Endothelial cell of umbilical vein (primary cell): ENCODE results near the gene DPYD. TPM values are rescaled to one million over a fixed set of nuclear protein-coding genes. Genes with fewer than 3 reads are reported as not detected.

Experiments used
- BruUV-seq: library from RNA; stranded (reverse); fragments of 400-500 nt; replicated peaks from 2 replicates; lab custom pipeline; 2021; lab: Mats Ljungman, UMichigan
- CTCF ChIA-PET: fragments of 300-600, 350-600 bp; sonication (Branson Sonifier 250); formaldehyde crosslinking; loops from one replicate; lab custom pipeline; 2021; ENCODE audit warnings: antibody characterized with exemption, inconsistent platforms; lab: Charles Lee
- POLR2A ChIA-PET: fragments of 300-600, 350-600 bp; sonication (Branson Sonifier 250); formaldehyde crosslinking; loops from one replicate; lab custom pipeline; 2021; ENCODE audit warnings: antibody characterized with exemption, inconsistent platforms; lab: Charles Lee
- DNase-seq: peaks from one replicate; pipeline ENCODE4 v3.0.0-alpha.2; 2011; ENCODE audit warnings: low read depth, low spot score
- FAIRE-seq: peaks from 2 replicates; lab custom pipeline; 2011; peaks lifted over from hg19 to GRCh38; lab: Jason Lieb, UNC
- H2AFZ ChIP-seq: 2 replicates; pipeline ENCODE4 v1.6.0; 2012; ENCODE audit warnings: low read depth, low read length, control low read depth, inconsistent platforms
- H3K27ac ChIP-seq: 2 replicates; pipeline ENCODE4 v1.5.1; 2011; ENCODE audit warnings: low read depth, mild to moderate bottlenecking, control low read depth, low read length, moderate library complexity; ENCODE audit not compliant: insufficient read depth
- H3K27me3 ChIP-seq, 2 experiments: 2 replicates each; pipeline versions ENCODE4 v1.6.0 to v1.6.1; 2011; ENCODE audit warnings: low read length in 2 of 2, mixed read lengths in 1 of 2; ENCODE audit not compliant: control insufficient read depth in 2 of 2, insufficient read depth in 2 of 2
- H3K36me3 ChIP-seq, 2 experiments: 2 replicates in 1 of 2; 3 replicates in 1 of 2; pipeline ENCODE4 v1.5.1; 2011; ENCODE audit warnings: low read length in 2 of 2, mild to moderate bottlenecking in 1 of 2, moderate library complexity in 1 of 2; ENCODE audit not compliant: control insufficient read depth in 2 of 2, insufficient read depth in 2 of 2; ENCODE audit errors: extremely low read depth in 1 of 2
- H3K4me1 ChIP-seq: 3 replicates; pipeline ENCODE4 v1.5.1; 2011; ENCODE audit warnings: mild to moderate bottlenecking, low read length; ENCODE audit not compliant: control insufficient read depth, insufficient read depth; ENCODE audit errors: extremely low read depth
- H3K4me2 ChIP-seq: 2 replicates; pipeline ENCODE4 v1.6.1; 2011; ENCODE audit warnings: low read length, control low read depth, mixed read lengths; ENCODE audit not compliant: insufficient read depth
- H3K4me3 ChIP-seq, 3 experiments: fragments of 200-600 bp in 1 of 3; sonication (generic), shearing (Covaris generic) in 1 of 3; replicated peaks in 1 of 3; 2 replicates each; pipeline ENCODE4 v1.5.1; 2011 to 2016; ENCODE audit warnings: control low read depth in 3 of 3, low read length in 3 of 3, mild to moderate bottlenecking in 2 of 3, inconsistent platforms in 1 of 3, low read depth in 1 of 3, moderate library complexity in 1 of 3; ENCODE audit not compliant: insufficient read depth in 1 of 3
- H3K79me2 ChIP-seq: 2 replicates; pipeline ENCODE4 v1.6.0; 2012; ENCODE audit warnings: low read length, inconsistent platforms; ENCODE audit not compliant: control insufficient read depth, insufficient read depth
- H3K9ac ChIP-seq: replicated peaks from 2 replicates; pipeline ENCODE3; 2011; ENCODE audit warnings: low read length, control low read depth; ENCODE audit not compliant: insufficient read depth; ENCODE audit errors: extremely low read depth
- H3K9me1 ChIP-seq: replicated peaks from 3 replicates; pipeline ENCODE4 v1.6.0; 2011; ENCODE audit warnings: mild to moderate bottlenecking, low read length; ENCODE audit not compliant: control insufficient read depth, insufficient read depth; ENCODE audit errors: extremely low read depth
- H3K9me3 ChIP-seq: replicated peaks from 2 replicates; pipeline ENCODE4 v1.5.1; 2012; ENCODE audit warnings: low read length, inconsistent platforms; ENCODE audit not compliant: control insufficient read depth, insufficient read depth
- H4K20me1 ChIP-seq: replicated peaks from 2 replicates; pipeline ENCODE3; 2011; ENCODE audit warnings: mild to moderate bottlenecking, low read length; ENCODE audit not compliant: control insufficient read depth, insufficient read depth; ENCODE audit errors: extremely low read depth
- EZH2 ChIP-seq: IDR thresholded peaks from 2 replicates; pipeline ENCODE4 v1.6.1; 2012; ENCODE audit warnings: borderline replicate concordance, low read depth, mild to moderate bottlenecking, moderate library complexity, low read length, inconsistent platforms; ENCODE audit not compliant: severe bottlenecking
- FOS ChIP-seq: IDR thresholded peaks from 2 replicates; pipeline ENCODE4 v1.6.1; 2011; ENCODE audit warnings: mild to moderate bottlenecking, low read length, moderate library complexity, borderline replicate concordance; ENCODE audit not compliant: insufficient read depth
- GATA2 ChIP-seq: IDR thresholded peaks from 2 replicates; pipeline ENCODE4 v1.7.0; 2011; ENCODE audit warnings: low read depth, mild to moderate bottlenecking, moderate library complexity, mixed read lengths, low read length; ENCODE audit not compliant: insufficient read length, insufficient read depth
- JUN ChIP-seq: IDR thresholded peaks from 2 replicates; pipeline ENCODE4 v1.6.1; 2011; ENCODE audit warnings: borderline replicate concordance, low read depth; ENCODE audit not compliant: insufficient read length, insufficient read depth
- MAX ChIP-seq: IDR thresholded peaks from 2 replicates; pipeline ENCODE4 v1.6.1; 2011; ENCODE audit not compliant: insufficient read depth, insufficient read length
- MYC ChIP-seq: IDR thresholded peaks from one replicate; pipeline ENCODE4 v1.6.1; 2011; ENCODE audit warnings: mild to moderate bottlenecking, low read depth, low read length
- POLR2A ChIP-seq: IDR thresholded peaks from 2 replicates; pipeline ENCODE4 v1.6.1; 2012; ENCODE audit warnings: low read depth, mild to moderate bottlenecking, control low read depth, low read length
- POLR2AphosphoS5 ChIP-seq: IDR thresholded peaks from 2 replicates; pipeline ENCODE4 v1.6.1; 2012; ENCODE audit warnings: low read depth, mild to moderate bottlenecking, control low read depth, low read length, moderate library complexity; ENCODE audit not compliant: insufficient read depth
- dilution Hi-C: fragments of 300-500 bp; cut with MboI; formaldehyde crosslinking; loops from one replicate; pipeline ENCODE4 v1.15.0; 2019; ENCODE audit warnings: low sequenced_read_pairs; ENCODE audit not compliant: extremely low pct_ligation_motif_present
- intact Hi-C: fragments of 100-400 bp; cut with micrococcal nuclease; formaldehyde crosslinking; loops from one replicate; pipeline ENCODE4 v1.10.0; 2022
- polyA plus RNA-seq, 4 experiments: library from polyadenylated mRNA; depleted of rRNA in 3 of 4; stranded (reverse) in 3 of 4; unstranded in 1 of 4; fragments of >200 nt; gene quantifications; 2 replicates each; pipeline versions ENCODE4 v1.2.1 to v1.2.3, GENCODE V29; 2011 to 2012; ENCODE audit warnings: missing spikeins in 1 of 4
- total RNA-seq: library from RNA; stranded (reverse); gene quantifications from 2 replicates; pipeline ENCODE4 v1.2.3, GENCODE V29; 2021
- TF ChIP-seq, protein P1 (sequence below), 2 donors: IDR thresholded peaks; 1 replicate in 1 of 2; 2 replicates in 1 of 2; pipeline ENCODE4 v1.5.1; 2011; ENCODE audit warnings: low read length in 2 of 2, mild to moderate bottlenecking in 2 of 2, moderate library complexity in 2 of 2, control low read depth in 1 of 2, inconsistent platforms in 1 of 2, low read depth in 1 of 2; ENCODE audit not compliant: insufficient read depth in 1 of 2; ENCODE audit errors: extremely low read depth in 1 of 2

The DPYD gene
- total and polyA plus RNA-seq, 2 donors (not counting 3 experiments of a cell fraction or from before 2014, with no cell fraction given) = 4.6 to 15.1 TPM

GRCh38 chr1:97281962-97282361 lies 638.9 kb downstream of the DPYD start:
- Histone ChIP-seq H3K9me3 (no peaks in the 10 kb centered on the region), H3K36me3 (no peaks in the 10 kb centered on the region), H3K9me1 (no peaks in the 10 kb centered on the region), H4K20me1 (no peaks in the 10 kb centered on the region), H2AFZ (no peak overlapping the region), H3K27ac (no peak overlapping the region), H3K79me2 (no peaks in the 10 kb centered on the region), H3K27me3 (no peaks in the 10 kb centered on the region), H3K4me3 (no peak overlapping the region), H3K4me2 (no peak overlapping the region), H3K4me1 (peaks cover 19% of the 10 kb centered on the region), H3K9ac (no peak overlapping the region)
- ChIA-PET CTCF (interaction anchor here (0.7 to 1.7 kb wide), 3 partner anchors 10 to 243 kb away, joined by 3 to 4 read pairs (median 3); no protein-coding TSS in a partner anchor), POLR2A (no interaction called here)
- no peak for DNase-seq
- no TSS peak for BruUV-seq
- dilution Hi-C loops (no loop called here), intact Hi-C loops (no loop called here)
- TF ChIP-seq POLR2AphosphoS5 = no peak
- no peak for TF ChIP-seq JUN
- TF ChIP-seq MYC = no peak
- TF ChIP-seq GATA2 = no peak
- no peak for TF ChIP-seq FOS
- no peak for TF ChIP-seq POLR2A
- no peak for TF ChIP-seq MAX
- TF ChIP-seq, protein P1, sequence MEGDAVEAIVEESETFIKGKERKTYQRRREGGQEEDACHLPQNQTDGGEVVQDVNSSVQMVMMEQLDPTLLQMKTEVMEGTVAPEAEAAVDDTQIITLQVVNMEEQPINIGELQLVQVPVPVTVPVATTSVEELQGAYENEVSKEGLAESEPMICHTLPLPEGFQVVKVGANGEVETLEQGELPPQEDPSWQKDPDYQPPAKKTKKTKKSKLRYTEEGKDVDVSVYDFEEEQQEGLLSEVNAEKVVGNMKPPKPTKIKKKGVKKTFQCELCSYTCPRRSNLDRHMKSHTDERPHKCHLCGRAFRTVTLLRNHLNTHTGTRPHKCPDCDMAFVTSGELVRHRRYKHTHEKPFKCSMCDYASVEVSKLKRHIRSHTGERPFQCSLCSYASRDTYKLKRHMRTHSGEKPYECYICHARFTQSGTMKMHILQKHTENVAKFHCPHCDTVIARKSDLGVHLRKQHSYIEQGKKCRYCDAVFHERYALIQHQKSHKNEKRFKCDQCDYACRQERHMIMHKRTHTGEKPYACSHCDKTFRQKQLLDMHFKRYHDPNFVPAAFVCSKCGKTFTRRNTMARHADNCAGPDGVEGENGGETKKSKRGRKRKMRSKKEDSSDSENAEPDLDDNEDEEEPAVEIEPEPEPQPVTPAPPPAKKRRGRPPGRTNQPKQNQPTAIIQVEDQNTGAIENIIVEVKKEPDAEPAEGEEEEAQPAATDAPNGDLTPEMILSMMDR (IDR thresholded peaks at IDR 0.05; ENCODE audit: extremely low read depth in 1 of 2, insufficient read depth in 1 of 2, low read depth in 1 of 2, low read length in 2 of 2) = no peak
- no peak for TF ChIP-seq EZH2
- FAIRE-seq = no peak
